Stimulated activated CD4-positive, alpha-beta T cell treated with anti-CD3 and anti-CD28 coated beads, TNF-alpha, amount 100 ng/mL, for 48 hours (primary cell): ENCODE measurements around the gene IRF9.

Experiments
- DNase-seq, 3 donors: peaks; one replicate each; pipeline ENCODE4 v3.0.0-alpha.2; 2020; ENCODE audit warnings: low read depth in 3 of 3

Gene IRF9

DNA sequence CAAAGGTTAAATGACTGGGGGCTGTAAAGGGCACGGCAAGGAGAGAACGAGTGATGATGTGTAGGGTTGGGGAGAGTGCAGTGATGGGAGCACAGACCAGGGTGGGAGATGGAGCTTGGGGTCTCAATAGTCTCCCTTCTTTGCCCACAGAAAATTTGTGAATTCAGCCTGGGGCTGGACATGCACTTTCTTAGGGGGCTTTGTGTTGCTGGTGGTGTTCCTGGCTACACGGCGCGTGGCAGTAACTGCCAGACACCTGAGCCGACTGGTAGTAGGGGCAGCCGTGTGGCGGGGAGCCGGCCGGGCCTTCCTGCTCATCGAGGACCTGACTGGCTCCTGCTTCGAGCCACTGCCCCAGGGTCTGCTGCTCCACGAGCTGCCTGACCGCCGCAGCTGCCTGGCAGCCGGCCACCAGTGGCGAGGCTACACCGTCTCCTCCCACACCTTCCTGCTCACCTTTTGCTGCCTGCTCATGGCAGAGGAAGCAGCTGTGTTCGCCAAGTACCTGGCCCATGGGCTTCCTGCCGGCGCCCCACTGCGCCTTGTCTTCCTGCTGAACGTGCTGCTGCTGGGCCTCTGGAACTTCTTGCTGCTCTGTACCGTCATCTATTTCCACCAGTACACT is 28.9 kb upstream of the IRF9 start:
- no peak for DNase-seq

DNA sequence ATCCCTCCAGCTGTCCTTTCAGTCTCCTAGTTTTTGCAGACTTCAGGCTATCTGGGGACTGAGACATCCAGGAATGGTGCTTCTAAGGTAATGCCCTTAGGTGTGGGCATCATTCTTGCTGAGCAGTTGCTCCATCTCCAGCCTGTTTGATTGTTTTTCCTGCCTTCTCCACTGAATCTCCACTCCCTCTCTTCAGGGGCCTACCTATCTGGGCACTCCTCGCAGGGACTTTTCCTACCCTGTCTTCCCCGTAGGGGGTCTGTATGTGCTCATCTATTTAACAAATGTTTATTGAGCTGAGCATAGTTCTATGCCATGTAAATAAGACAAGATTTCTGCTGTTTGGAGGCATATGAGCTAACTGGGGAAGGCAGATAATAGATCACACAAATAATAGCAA is 28.1 kb upstream of the IRF9 start:
- DNase-seq: no peak

DNA sequence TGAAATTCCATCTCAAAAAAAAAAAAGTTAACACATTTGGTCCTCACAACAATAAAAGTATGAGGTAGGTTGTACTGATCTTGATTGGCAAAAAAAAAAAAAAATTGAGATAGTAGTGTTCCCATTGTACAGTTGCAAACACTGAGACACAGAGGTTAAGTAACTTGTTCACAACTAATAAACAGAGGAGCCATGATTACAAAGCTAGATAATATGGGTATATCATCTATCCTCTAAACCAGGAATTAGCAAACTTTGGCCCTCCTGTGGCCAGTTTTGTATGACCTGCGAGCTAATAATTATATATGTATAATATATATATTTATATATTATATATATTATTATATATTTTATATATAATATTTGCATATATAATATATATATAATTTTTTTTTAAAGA is 27.3 kb upstream of the IRF9 start:
- DNase-seq: no peak

- DNase-seq: no peak
These were observed 25.6 kb upstream of the IRF9 start for GRCh38 chr14:24135584-24135833.

- DNase-seq: peak; percentile 89 to 95 (median 89)
These were observed 25.0 kb upstream of the IRF9 start, which contains the start of gene PSME1 for GRCh38 chr14:24135834-24136683. Gene PSME1 (plus strand): TSS chr14:24136194. CDS start chr14:24136263, 69 bp downstream.

DNA sequence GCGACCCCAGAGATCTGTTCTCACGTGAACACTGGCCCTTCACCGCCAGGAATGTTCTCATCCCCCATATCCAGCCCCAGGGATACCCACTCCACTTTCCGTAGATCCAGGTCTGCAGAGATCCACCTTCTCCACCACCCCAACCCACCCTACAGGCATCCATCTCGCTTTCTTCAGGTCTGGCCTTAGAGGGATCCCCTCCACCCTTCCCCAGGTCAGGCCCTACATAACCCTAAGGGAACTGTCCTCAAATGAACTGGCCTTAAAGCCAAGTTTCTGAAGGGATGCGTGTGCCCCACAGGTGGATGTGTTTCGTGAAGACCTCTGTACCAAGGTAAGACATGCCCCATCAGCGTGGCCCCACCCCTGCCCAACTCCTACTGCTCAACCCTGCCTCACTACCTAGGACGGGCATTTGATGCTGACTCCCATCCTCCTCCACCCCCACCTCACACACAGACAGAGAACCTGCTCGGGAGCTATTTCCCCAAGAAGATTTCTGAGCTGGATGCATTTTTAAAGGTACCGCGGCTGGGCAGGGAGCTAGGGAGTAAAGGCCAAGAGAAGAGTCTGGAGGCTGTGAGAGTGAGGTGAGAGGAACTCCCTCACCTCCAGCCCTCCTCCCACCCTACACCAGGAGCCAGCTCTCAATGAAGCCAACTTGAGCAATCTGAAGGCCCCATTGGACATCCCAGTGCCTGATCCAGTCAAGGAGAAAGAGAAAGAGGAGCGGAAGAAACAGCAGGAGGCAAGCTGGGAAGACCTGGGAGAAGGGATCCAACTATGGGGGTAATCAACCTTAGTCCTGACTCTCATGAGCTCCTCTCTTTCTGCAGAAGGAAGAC is 24.2 kb upstream of the IRF9 start:
- no peak for DNase-seq

- no peak for DNase-seq
These were observed 23.3 kb upstream of the IRF9 start for GRCh38 chr14:24137529-24138395.

DNA sequence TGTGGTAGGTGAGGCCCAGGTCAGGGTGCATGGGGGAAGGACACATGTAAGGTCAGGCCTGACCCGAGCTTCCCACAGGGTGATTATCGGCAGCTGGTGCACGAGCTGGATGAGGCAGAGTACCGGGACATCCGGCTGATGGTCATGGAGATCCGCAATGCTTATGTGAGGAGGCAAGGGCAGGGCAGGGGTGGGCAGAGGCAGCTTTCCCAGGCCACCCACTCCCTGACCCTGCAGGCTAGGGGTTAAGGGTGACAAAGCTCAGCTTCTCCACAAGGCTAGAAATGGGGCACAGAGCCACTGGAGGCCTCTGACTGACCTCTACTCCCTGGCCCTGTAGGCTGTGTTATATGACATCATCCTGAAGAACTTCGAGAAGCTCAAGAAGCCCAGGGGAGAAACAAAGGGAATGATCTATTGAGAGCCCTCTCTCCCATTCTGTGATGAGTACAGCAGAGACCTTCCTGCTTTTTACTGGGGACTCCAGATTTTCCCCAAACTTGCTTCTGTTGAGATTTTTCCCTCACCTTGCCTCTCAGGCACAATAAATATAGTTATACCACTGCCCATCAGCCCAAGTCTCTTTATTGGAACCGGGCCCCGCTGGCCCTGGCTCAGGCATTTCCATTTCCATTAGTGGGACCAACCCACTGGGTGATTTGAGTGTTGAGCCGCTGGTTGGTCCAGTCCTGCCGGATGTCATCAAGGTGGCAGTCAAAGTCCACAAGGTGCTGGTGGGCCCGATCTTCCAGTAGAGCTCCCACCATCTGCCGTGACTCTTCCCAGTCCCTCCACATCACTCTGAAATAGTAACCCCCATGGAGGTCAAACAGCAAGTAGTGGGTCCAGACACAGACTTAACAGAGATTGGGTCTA is 22.4 kb upstream of the IRF9 start:
- DNase-seq: no peak

- peak in 1 of 3 donors; percentile 19 for DNase-seq
These were observed 21.7 kb upstream of the IRF9 start for GRCh38 chr14:24139272-24139934.

GRCh38 chr14:24141097-24141880 is 19.8 kb upstream of the IRF9 start, which contains the start of gene EMC9:
Gene EMC9 (minus strand): TSS chr14:24141591. CDS start chr14:24141304, 287 bp downstream.
- DNase-seq: peak; percentile 99 to 100 (median 100)

DNA sequence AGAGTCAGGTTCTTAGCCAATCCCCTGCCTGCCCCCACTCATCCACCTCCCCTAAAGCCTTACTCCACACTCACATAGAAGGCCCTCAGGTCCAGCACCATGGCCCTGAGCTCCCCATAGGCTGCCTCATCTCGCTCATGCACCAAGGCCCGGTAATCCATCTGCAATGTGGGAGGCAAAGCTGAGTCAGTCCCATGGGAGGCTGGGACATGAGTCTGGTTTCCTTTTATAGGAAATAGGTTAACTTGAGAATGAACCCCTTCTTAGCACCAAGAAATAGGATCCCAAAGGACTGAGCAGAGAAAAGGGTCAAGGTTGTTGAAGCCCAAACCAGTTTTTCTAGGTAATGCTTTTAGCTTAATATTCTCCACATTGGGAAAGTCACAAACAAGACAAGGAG is 17.6 kb upstream of the IRF9 start:
- no peak for DNase-seq

DNA sequence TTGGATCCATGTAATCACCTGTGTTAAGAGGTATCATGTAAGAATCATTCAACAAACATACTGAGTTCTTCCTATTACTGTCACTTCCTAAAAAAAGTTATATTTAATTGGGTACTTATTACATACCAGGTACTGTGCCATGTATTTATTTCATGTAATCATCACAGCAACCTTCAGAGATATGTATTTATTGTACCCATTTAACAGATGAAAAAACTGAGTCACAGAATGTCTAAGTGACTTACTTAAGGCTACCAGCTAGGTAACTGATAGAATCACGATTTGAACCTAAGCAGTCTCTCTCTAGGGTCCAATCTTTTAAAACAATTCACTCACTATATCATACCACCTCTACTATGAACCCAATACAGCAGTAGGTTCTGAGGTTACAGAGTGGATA is 16.6 kb upstream of the IRF9 start:
- no peak for DNase-seq

DNA sequence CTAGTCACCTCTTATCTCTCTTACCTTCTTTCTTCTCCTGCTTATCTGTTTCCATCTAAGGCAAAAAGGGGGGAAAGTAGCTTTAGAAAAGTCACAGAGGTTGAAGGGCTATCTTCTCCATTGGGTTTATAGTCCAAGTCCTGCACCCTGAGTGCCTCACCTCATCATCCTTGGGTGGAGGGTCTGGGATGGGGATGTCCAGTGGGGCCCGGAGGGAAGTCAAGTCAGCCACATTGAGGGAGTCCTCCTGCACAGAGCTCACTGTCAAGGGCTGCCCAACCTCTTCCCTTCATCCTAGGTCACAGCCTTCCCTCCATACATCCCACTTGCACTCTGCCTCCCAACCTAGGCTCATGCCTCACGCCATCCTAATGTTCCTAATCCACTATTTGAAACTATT is 15.8 kb upstream of the IRF9 start:
- no peak for DNase-seq

DNA sequence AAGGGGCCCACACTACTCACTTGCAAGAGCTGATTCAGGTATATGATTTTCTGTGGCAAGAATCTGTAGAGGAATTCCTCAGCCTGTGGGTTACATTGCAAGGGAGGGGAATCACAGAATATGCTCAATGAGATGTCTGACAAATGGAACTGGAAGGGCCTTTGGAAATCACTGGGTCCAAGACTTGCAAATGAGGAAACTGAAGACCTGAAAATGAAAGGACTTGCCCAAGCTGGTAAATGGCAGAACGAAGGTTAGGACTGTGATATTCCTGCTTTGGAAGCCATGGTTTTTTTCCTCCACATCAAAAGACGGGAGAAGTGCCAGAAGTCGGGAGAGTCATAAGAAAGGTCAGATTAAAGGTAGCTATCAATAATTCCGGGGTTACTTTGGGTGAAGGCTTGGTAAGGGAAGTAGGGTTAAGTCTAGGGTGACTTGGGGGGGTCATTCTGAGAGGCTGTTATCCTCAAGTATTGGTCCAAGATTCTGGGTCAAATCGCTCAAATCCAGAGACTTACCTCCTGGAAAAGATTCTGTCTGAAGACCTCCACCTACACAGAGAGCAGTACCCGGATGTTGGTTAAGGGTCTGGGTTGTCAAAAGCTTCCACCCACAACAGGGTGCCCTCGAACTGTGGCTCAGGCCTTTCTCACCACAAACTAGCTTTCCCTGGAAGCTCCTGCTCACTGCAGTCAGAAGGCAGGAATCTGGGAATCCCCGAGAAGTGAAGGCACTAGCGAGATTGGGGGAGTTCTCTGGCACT is 15.2 kb upstream of the IRF9 start:
- DNase-seq: no peak

- peak; percentile 86 to 91 (median 89) for DNase-seq
These were observed 14.6 kb upstream of the IRF9 start, which contains the start of gene PSME2 for GRCh38 chr14:24146453-24146977. Gene PSME2 (minus strand): TSS chr14:24146610. CDS start chr14:24146581, 29 bp downstream.

DNA sequence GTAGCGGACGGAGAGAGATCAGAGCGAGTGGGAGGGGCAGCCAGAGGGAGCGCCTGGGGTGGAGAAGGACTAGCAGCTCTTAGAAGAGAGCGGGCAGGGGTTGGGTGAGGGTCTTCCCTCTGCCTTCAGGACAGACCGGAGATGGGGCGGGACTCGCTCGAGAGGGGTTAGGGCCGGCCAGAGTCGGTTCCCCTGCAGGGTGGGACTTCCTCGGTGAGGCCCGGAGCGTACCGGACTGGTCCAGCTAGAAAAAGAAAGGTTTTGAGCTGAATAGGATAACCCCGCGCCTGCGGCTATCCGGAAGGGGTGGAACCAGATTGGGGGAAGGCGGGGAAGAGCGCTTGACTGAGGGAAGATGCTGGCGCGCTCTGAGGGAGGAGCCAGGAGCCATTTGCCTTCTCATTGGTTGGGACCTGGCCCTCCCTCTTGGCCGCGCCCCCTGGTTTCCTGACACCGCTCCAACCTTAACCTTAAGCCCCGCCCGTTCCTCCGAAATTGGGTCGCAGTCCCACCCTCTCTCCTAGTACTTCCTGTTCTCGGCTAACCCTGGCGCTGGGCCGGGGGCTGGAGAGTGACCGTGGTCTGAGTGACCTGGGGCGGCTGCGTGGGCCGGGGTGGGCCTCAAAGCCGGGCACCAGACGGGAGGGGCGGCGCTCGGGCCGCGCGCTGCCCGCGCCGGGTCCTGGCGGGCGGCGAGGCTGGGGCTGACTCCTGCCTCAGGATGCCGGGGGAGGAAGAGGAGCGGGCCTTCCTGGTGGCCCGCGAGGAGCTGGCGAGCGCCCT is 13.9 kb upstream of the IRF9 start, which contains the start of gene RNF31:
Gene RNF31, plus strand, starts transcription at position 521 of the 783 bp plus-strand sequence. Its CDS starts 201 bp downstream, at position 722.
- peak; percentile 95 to 99 (median 97) for DNase-seq
